D721Med (cell line): ENCODE measurements around the gene NSUN2.

Experiments
- DNase-seq: peaks from one replicate; pipeline ENCODE4 v3.0.0; 2011; ENCODE audit warnings: low spot score; ENCODE audit not compliant: insufficient read length
- FAIRE-seq: peaks from 2 replicates; lab custom pipeline; 2011; peaks lifted over from hg19 to GRCh38; lab: Jason Lieb, UNC
- CTCF ChIP-seq: IDR thresholded peaks from 2 replicates; pipeline ENCODE4 v1.5.1; 2012; ENCODE audit warnings: mild to moderate bottlenecking, control low read depth; ENCODE audit not compliant: insufficient read depth; ENCODE audit errors: missing control alignments

NSUN2 gene

DNA sequence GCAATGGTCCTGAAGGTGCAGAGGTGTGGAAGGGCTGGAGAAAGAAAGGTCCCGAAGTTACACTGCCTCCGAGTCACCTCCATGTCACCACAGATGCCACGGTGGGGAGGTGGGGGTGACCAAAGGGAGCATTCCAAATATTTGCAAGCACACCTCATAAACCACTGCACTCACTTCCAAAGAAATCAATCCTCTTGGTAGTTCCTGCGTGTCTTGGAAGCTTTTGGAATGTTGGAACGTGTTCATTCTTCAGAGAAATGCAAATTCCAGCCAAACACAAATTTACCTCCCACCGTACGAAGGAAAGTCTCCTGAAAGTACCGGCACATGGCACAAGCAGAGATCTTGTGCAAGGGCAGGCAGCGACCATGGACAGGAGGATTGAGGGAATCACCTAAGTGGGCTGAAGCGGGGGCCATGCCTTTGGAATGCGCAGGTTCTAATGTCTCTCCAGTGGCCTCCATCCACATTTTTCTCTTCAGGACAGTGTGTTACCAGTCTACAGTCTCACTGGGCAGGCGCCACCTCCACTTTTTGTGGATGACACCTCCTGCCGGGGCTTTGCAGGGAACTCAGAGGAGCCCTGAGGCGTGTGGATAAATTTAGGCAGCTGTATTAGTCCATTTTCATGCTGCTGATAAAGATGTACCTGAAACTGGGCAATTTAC is 54.0 kb downstream of the NSUN2 start:
- FAIRE-seq (no peak), DNase-seq (no peak)
- TF ChIP-seq CTCF, result no peak

DNA sequence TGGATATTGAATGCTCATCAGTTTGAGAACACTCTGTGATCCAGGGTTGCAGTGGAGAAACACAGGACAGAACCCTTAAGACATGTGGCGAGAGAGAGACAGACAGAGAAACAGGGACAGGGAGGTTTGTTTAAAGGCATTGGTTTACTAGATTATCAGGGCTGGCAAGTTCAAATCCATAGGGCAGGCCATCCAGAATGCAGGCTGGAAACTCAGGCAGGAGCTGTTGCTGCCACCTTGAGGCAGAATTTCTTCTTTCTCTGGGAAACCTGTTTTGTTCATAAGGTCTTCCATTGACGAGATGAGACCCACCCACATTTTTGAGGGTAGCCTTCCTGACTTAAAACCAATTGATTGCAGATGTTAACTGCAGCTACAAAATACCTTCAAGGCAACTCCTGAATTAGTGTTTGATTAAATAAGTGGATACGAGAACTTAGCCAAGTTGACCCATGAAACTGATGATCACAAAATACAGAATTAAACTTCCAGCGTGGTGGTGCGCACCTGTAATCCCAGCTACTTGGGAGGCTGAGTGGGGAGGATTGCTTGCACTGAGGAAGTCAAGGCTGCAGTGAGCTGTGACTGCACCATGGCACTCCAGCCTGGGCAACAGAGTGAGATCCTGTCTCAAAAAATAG is 55.9 kb downstream of the NSUN2 start:
- peak; percentile 46 for TF ChIP-seq CTCF
- DNase-seq (peak; percentile 42), FAIRE-seq (no peak)

DNA sequence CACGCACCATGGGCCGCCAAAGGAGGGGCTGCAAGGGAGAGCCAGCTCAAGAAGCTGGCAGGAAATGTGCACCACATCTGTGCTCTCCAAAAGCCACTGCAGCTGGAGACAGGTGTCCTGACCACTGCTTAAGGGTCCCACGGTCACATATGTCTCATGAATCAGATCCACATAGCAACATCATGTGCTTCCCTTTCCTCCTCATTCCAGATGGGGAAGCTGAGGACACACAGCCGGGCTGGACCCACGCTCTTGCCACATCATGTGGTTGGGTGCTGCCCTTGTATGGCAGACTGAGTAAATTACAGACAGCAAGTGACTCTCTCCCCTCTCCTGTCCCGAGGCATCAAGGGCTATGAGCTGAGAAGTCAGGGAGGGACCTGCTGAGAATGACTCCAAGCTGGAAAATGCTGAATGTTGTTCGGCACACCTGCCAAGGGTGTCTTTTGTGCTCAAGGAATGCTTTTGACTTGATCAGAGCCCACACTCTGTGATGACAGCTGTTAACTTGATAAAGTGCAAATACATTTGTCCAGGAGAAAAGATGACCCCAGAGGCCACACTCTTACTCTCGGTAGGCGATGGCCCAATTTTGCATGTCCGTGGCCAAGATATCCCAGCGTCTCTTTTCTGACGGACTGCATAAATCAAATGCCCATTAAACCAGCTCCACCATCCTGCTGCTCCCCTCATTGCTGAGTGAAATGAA is 58.2 kb downstream of the NSUN2 start:
- no peak for DNase-seq
- TF ChIP-seq CTCF, result no peak

DNA sequence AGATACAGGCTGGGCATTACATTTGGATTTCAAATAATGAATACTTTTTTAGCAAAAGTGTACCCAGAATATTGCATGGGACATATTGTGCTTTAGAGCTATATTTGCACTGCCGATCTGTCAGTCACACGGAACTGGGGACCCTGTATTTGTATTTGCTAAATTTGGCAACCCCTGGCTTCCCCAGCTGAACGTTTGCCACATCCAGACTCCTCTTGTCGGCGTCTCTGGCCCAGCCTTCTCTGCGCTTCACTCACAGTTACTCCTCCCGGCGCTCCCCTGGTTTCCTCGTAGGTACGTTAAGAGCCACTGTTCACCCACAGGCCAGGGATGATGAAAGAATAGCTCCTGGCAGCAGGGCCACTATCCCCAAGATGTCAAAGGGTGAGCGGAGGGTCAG is 58.7 kb downstream of the NSUN2 start:
- FAIRE-seq (no peak), DNase-seq (no peak)
- no peak for TF ChIP-seq CTCF

More for the DNA sequence above, 58.2 kb downstream of the NSUN2 start:
- no peak for FAIRE-seq

DNA sequence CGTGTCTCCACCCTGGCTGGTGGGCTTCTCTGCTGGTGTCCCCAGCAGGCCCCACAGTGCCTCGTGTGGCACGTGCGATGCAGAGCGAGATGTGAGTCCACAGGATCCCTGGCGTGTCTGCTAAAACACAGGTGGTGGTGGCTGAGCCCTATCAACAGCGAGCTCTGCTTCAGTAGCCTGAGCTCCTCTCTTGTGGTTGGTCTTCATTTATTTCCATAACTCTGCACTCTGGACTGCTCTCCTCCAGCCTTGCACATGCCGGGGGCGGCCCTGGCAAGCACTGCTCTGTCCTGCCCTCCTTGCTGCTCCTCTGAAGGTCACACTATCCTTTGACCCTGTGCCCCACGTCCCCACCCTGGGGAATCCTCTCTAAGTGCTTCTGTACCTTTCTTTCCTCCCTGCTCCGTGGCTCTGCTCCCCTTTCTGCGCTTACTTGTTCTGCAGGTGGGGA is 59.2 kb downstream of the NSUN2 start:
- FAIRE-seq, result no peak

DNA sequence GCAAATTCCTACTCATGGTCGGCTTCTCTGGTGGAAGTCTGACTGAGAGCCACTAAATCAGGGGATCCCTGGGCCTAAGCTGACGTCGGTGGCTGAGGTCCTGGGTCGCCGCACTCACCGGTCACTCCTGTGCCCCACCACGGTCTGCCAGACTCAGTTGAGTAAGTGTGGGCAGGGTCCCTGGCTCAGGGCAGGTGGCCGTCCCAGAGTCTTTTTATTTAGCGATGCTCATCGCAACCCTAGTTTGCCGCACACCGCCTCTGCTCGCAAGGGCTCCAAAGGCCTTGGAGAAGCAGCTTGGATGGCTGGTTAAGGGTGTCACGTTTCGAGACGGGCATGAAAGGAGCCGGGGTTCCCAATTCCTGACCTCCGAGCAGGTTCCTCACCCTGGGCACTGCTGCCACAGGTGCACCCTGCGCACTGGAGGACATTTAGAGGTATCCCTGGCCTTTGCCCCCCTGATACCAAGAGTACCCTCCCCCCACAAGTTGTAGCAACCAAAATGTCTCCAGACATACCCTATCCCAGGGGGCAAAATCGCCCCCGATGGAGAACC is 59.9 kb downstream of the NSUN2 start:
- no peak for TF ChIP-seq CTCF
- DNase-seq (no peak), FAIRE-seq (no peak)

More for the DNA sequence above, 59.2 kb downstream of the NSUN2 start:
- TF ChIP-seq CTCF, result no peak
- DNase-seq, result no peak
